ENCODE data around the gene C1orf167.
A peak's percentile ranks its signal among the peaks of the same experiment; 100 is the strongest.

The C1orf167 gene

DNA sequence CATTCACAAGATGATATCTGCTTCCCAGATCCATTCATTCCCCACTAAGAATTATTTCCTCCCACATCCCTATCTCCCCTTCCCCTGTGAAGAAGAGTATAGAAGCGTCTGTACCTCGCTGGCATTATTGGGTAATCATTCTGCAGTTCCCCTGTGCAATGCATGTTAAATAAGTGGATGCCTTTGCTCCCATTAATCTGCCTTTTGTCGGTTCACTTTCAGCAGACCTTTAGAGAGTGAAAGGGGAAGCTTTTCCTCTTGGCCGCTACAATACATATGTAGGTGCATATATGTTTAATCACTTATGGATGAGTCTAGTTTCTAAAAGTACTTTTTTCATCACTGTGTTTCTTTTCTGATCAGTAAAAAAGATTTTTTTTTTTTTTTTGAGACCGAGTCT, 51.0 kb downstream of the C1orf167 start:
- H3K4me2 ChIP-seq (ENCODE audit: low read depth, low read length, poor library complexity, severe bottlenecking) = no peak overlapping the region
- no peaks in the 10 kb centered on the region for H3K9me3 ChIP-seq (ENCODE audit: insufficient read depth, low read length)
- H3K9ac ChIP-seq (ENCODE audit: low read length) = no peak overlapping the region
- no peaks in the 10 kb centered on the region for H3K9me2 ChIP-seq (replicated peaks; ENCODE audit: insufficient read depth, low read length)
- peaks cover 44% of the 10 kb centered on the region for H3F3A ChIP-seq (ENCODE audit: insufficient read depth)
- no peak overlapping the region for H3K4me3 ChIP-seq (ENCODE audit: insufficient read depth, low read length, poor library complexity, severe bottlenecking)
- H4K20me1 ChIP-seq (ENCODE audit: low read depth, low read length) = no peaks in the 10 kb centered on the region
- peak overlapping the region; percentile 29; the same call in 1 of the 2 replicates for H3K27ac ChIP-seq (ENCODE audit: low read depth, low read length)
- H3K27me3 ChIP-seq (ENCODE audit: low read length) = no peaks in the 10 kb centered on the region
- H2AFZ ChIP-seq (ENCODE audit: low read depth, low read length, severe bottlenecking) = no peak overlapping the region
- TF ChIP-seq EZH2phosphoT487 (conservative IDR thresholded peaks at IDR 0.05; ENCODE audit: low read length) = no peak
- TF ChIP-seq, protein P1, sequence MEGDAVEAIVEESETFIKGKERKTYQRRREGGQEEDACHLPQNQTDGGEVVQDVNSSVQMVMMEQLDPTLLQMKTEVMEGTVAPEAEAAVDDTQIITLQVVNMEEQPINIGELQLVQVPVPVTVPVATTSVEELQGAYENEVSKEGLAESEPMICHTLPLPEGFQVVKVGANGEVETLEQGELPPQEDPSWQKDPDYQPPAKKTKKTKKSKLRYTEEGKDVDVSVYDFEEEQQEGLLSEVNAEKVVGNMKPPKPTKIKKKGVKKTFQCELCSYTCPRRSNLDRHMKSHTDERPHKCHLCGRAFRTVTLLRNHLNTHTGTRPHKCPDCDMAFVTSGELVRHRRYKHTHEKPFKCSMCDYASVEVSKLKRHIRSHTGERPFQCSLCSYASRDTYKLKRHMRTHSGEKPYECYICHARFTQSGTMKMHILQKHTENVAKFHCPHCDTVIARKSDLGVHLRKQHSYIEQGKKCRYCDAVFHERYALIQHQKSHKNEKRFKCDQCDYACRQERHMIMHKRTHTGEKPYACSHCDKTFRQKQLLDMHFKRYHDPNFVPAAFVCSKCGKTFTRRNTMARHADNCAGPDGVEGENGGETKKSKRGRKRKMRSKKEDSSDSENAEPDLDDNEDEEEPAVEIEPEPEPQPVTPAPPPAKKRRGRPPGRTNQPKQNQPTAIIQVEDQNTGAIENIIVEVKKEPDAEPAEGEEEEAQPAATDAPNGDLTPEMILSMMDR (IDR thresholded peaks at IDR 0.05; ENCODE audit: insufficient read depth, low read length, poor library complexity, severe bottlenecking) = no peak
- H3K79me2 ChIP-seq (ENCODE audit: insufficient read depth, low read length) = peaks cover 34% of the 10 kb centered on the region
- peaks cover 30% of the 10 kb centered on the region; the same call in 1 of the 2 replicates for H3K36me3 ChIP-seq (ENCODE audit: low read length)

DNA sequence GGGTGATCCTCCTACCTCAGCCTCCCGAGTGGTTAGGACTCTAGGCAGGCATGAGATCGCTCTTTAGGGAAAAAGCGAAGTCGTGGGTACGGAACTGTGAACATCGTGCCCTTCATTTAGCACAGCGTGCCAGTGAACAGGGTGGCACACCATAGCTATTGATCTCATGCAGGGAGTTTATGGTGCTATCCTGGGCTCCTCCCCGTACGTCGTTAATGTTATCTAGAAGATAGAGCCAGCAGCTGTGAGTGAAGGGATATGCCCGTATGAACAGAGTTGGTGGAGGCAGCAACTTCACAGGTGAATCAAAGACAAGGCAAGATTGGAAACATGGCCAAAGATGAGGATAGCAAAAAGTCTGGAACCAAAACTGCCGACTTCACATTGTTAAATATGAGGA, 55.2 kb downstream of the C1orf167 start:
- Histone ChIP-seq H4K20me1 (ENCODE audit: low read depth, low read length) (no peaks in the 10 kb centered on the region), H3F3A (ENCODE audit: insufficient read depth) (peaks cover 28% of the 10 kb centered on the region), H3K9me2 (replicated peaks; ENCODE audit: insufficient read depth, low read length) (no peaks in the 10 kb centered on the region), H3K4me2 (ENCODE audit: low read depth, low read length, poor library complexity, severe bottlenecking) (no peak overlapping the region), H3K9ac (ENCODE audit: low read length) (no peak overlapping the region), H3K79me2 (ENCODE audit: insufficient read depth, low read length) (peaks cover 17% of the 10 kb centered on the region), H3K36me3 (ENCODE audit: low read length) (peaks cover 23% of the 10 kb centered on the region; the same call in 1 of the 2 replicates), H3K4me3 (ENCODE audit: insufficient read depth, low read length, poor library complexity, severe bottlenecking) (no peak overlapping the region), H3K9me3 (ENCODE audit: insufficient read depth, low read length) (no peaks in the 10 kb centered on the region), H3K27me3 (ENCODE audit: low read length) (no peaks in the 10 kb centered on the region), H2AFZ (ENCODE audit: low read depth, low read length, severe bottlenecking) (no peak overlapping the region), H3K27ac (ENCODE audit: low read depth, low read length) (no peak overlapping the region)
- TF ChIP-seq EZH2phosphoT487 (conservative IDR thresholded peaks at IDR 0.05; ENCODE audit: low read length) = no peak
- TF ChIP-seq, protein P1 (IDR thresholded peaks at IDR 0.05; ENCODE audit: insufficient read depth, low read length, poor library complexity, severe bottlenecking) = no peak

DNA sequence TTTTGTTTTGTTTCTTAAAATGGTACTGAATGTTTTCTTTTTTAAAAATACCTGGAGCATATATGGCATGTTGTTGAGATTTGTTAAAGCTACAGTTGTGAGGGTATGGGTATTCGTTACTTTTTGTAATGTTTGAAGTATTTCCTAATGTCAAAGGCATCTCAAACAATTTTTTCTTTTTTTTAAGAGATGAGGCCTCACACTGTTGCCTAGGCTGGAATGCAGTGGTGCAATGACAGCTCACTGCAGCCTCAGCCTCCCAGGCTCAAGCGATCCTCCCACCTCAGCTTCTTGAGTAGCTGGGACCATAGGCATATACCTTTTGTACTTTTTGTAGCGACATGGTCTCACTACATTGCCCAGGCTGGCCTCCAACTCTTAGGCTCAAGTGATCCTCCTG, 60.1 kb downstream of the C1orf167 start:
- Histone ChIP-seq H3K36me3 (ENCODE audit: low read length) (peaks cover 13% of the 10 kb centered on the region; the same call in 1 of the 2 replicates), H3K27me3 (ENCODE audit: low read length) (no peaks in the 10 kb centered on the region), H3K27ac (ENCODE audit: low read depth, low read length) (no peak overlapping the region), H4K20me1 (ENCODE audit: low read depth, low read length) (no peaks in the 10 kb centered on the region), H3F3A (ENCODE audit: insufficient read depth) (no peaks in the 10 kb centered on the region), H3K4me3 (ENCODE audit: insufficient read depth, low read length, poor library complexity, severe bottlenecking) (no peak overlapping the region), H3K9ac (ENCODE audit: low read length) (no peak overlapping the region), H3K9me3 (ENCODE audit: insufficient read depth, low read length) (no peaks in the 10 kb centered on the region), H3K4me2 (ENCODE audit: low read depth, low read length, poor library complexity, severe bottlenecking) (no peak overlapping the region), H3K79me2 (ENCODE audit: insufficient read depth, low read length) (no peaks in the 10 kb centered on the region), H3K9me2 (replicated peaks; ENCODE audit: insufficient read depth, low read length) (no peaks in the 10 kb centered on the region), H2AFZ (ENCODE audit: low read depth, low read length, severe bottlenecking) (no peak overlapping the region)
- TF ChIP-seq, protein P1 (IDR thresholded peaks at IDR 0.05; ENCODE audit: insufficient read depth, low read length, poor library complexity, severe bottlenecking) = no peak
- no peak for TF ChIP-seq EZH2phosphoT487 (conservative IDR thresholded peaks at IDR 0.05; ENCODE audit: low read length)
